Renal cortex interstitium (tissue), 11 donors: Measurements from ENCODE around the gene STUM. TPM values are rescaled to one million over a fixed set of nuclear protein-coding genes. Genes with fewer than 3 reads are reported as not detected.

Experiments used
- DNase-seq, 11 donors: peaks; one replicate each; pipeline ENCODE4 v3.0.0-alpha.2; 2013; ENCODE audit warnings: low read depth in 9 of 11, low spot score in 4 of 11; ENCODE audit errors: extremely low read depth in 1 of 11
- polyA plus RNA-seq, 3 donors: library from polyadenylated mRNA; unstranded; fragments of 120-200 nt; gene quantifications; one replicate each; pipeline ENCODE4 v1.2.1, GENCODE V29; 2013; ENCODE audit not compliant: insufficient read length in 3 of 3

The STUM gene
- polyA plus RNA-seq, 3 donors = 1.1 to 2.6 (median 1.5) TPM

- DNase-seq = no peak
Observed at GRCh38 chr1:226553266-226553923, 4.8 kb downstream of the STUM start.

- DNase-seq = no peak
Observed at GRCh38 chr1:226553924-226554282, 5.3 kb downstream of the STUM start.

- no peak for DNase-seq
Observed at GRCh38 chr1:226555092-226555491, 6.5 kb downstream of the STUM start.

- DNase-seq = no peak
Observed at GRCh38 chr1:226557424-226557823, 8.9 kb downstream of the STUM start.

GRCh38 chr1:226558036-226558650 is 9.6 kb downstream of the STUM start:
- no peak for DNase-seq

GRCh38 chr1:226560243-226560642 is 11.7 kb downstream of the STUM start:
- DNase-seq = no peak

- DNase-seq = no peak
Observed at GRCh38 chr1:226562989-226563388, 14.4 kb downstream of the STUM start.

GRCh38 chr1:226563666-226564065 is 15.1 kb downstream of the STUM start:
- no peak for DNase-seq

GRCh38 chr1:226565476-226565875 is 16.9 kb downstream of the STUM start:
- no peak for DNase-seq

- DNase-seq = no peak
Observed at GRCh38 chr1:226566234-226566633, 17.7 kb downstream of the STUM start.

GRCh38 chr1:226566760-226567159 is 18.2 kb downstream of the STUM start:
- no peak for DNase-seq

GRCh38 chr1:226568077-226568831 is 19.7 kb downstream of the STUM start:
- no peak for DNase-seq

GRCh38 chr1:226568975-226569741 is 20.6 kb downstream of the STUM start:
- DNase-seq = no peak

- DNase-seq = no peak
Observed at GRCh38 chr1:226569879-226570547, 21.4 kb downstream of the STUM start.

- no peak for DNase-seq
Observed at GRCh38 chr1:226571893-226572292, 23.3 kb downstream of the STUM start.

- DNase-seq = no peak
Observed at GRCh38 chr1:226572325-226572726, 23.8 kb downstream of the STUM start.

- no peak for DNase-seq
Observed at GRCh38 chr1:226574044-226574443, 25.5 kb downstream of the STUM start.

GRCh38 chr1:226574591-226575435 is 26.2 kb downstream of the STUM start:
- DNase-seq = no peak

GRCh38 chr1:226575436-226575720 is 26.8 kb downstream of the STUM start:
- DNase-seq = no peak
